ENCODE measurements around the gene NUAK1. TPM values are rescaled to one million over a fixed set of nuclear protein-coding genes. Genes with fewer than 3 reads are reported as not detected.

NUAK1 gene
- total and polyA plus RNA-seq, 4 donors = 2.9 to 14.1 (median 9.2) TPM

GRCh38 chr12:106187155-106187789 lies 48.5 kb upstream of the NUAK1 start:
- no peak for TF ChIP-seq CTCF (IDR thresholded peaks at IDR 0.05; ENCODE audit: control extremely low read depth, extremely low read depth)
- Histone ChIP-seq H3K4me1 (ENCODE audit: control insufficient read depth in 5 of 5, insufficient read depth in 5 of 5, low read length in 5 of 5) (no peaks in the 10 kb centered on the region), H3K27me3 (ENCODE audit: control insufficient read depth in 3 of 3, insufficient read depth in 3 of 3, low read length in 2 of 3) (no peaks in the 10 kb centered on the region), H3K27ac (ENCODE audit: low read depth in 1 of 2, low read length in 1 of 2) (no peak overlapping the region), H3K4me3 (no peak overlapping the region), H3K9me3 (ENCODE audit: control insufficient read depth in 4 of 4, insufficient read depth in 3 of 4, low read length in 3 of 4) (no peaks in the 10 kb centered on the region), H3K9ac (ENCODE audit: insufficient read depth in 1 of 2, low read length in 2 of 2) (no peak overlapping the region), H3K36me3 (ENCODE audit: control insufficient read depth in 4 of 4, insufficient read depth in 4 of 4, low read length in 4 of 4) (no peaks in the 10 kb centered on the region)
- DNase-seq = no peak
- WGBS, 2 donors = 49 to 51% methylated on average over 6 of the region's 6 CpGs
- no peak for ATAC-seq (ENCODE audit: insufficient read depth, low FRiP score)

DNA sequence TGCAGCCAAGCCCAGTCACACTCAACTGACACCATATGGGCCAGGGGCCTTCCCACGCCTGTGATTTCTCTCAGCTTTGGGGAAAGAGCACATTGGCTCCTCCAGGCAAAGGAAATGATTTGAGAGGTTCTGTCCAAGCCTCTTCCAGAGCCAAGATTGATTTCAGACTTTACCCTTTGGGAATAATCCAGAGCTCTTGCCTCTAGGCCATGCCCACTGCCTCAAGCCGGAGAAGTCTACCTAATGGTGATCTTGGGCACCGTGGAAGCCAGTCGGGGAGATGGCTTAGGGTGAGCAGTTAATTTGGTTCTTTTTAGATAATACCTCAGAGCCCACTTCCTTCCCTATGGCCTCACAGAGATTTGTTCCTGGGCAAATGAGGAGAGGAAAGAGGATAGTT lies 45.0 kb upstream of the NUAK1 start:
- H3K9me3 ChIP-seq (ENCODE audit: control insufficient read depth in 4 of 4, insufficient read depth in 3 of 4, low read length in 3 of 4) = no peaks in the 10 kb centered on the region
- no peak overlapping the region for H3K27ac ChIP-seq (ENCODE audit: low read depth in 1 of 2, low read length in 1 of 2)
- H3K9ac ChIP-seq (ENCODE audit: insufficient read depth in 1 of 2, low read length in 2 of 2) = no peak overlapping the region
- H3K27me3 ChIP-seq (ENCODE audit: control insufficient read depth in 3 of 3, insufficient read depth in 3 of 3, low read length in 2 of 3) = no peaks in the 10 kb centered on the region
- TF ChIP-seq CTCF (IDR thresholded peaks at IDR 0.05; ENCODE audit: control extremely low read depth, extremely low read depth) = no peak
- 93 to 95% methylated on average over 4 of the region's 4 CpGs for WGBS, 2 donors
- ATAC-seq (ENCODE audit: insufficient read depth, low FRiP score) = no peak
- no peaks in the 10 kb centered on the region for H3K36me3 ChIP-seq (ENCODE audit: control insufficient read depth in 4 of 4, insufficient read depth in 4 of 4, low read length in 4 of 4)
- H3K4me3 ChIP-seq = no peak overlapping the region
- no peak for DNase-seq
- H3K4me1 ChIP-seq (ENCODE audit: control insufficient read depth in 5 of 5, insufficient read depth in 5 of 5, low read length in 5 of 5) = no peaks in the 10 kb centered on the region

GRCh38 chr12:106181401-106182114 lies 42.8 kb upstream of the NUAK1 start:
- no peaks in the 10 kb centered on the region for H3K36me3 ChIP-seq (ENCODE audit: control insufficient read depth in 4 of 4, insufficient read depth in 4 of 4, low read length in 4 of 4)
- H3K9me3 ChIP-seq (ENCODE audit: control insufficient read depth in 4 of 4, insufficient read depth in 3 of 4, low read length in 3 of 4) = no peaks in the 10 kb centered on the region
- ATAC-seq (ENCODE audit: insufficient read depth, low FRiP score) (no peak), DNase-seq (no peak)
- H3K4me3 ChIP-seq = no peak overlapping the region
- H3K9ac ChIP-seq (ENCODE audit: insufficient read depth in 1 of 2, low read length in 2 of 2) = no peak overlapping the region
- 80 to 88% methylated on average over 6 of the region's 6 CpGs for WGBS, 2 donors
- no peaks in the 10 kb centered on the region for H3K27me3 ChIP-seq (ENCODE audit: control insufficient read depth in 3 of 3, insufficient read depth in 3 of 3, low read length in 2 of 3)
- H3K4me1 ChIP-seq (ENCODE audit: control insufficient read depth in 5 of 5, insufficient read depth in 5 of 5, low read length in 5 of 5) = no peaks in the 10 kb centered on the region
- TF ChIP-seq CTCF (IDR thresholded peaks at IDR 0.05; ENCODE audit: control extremely low read depth, extremely low read depth) = no peak
- no peak overlapping the region for H3K27ac ChIP-seq (ENCODE audit: low read depth in 1 of 2, low read length in 1 of 2)
